ENCODE results near the gene GOLGA8M.
"Not testable (repeated sequence)": the region's sequence is repeated elsewhere in the genome, so short reads cannot be mapped to it uniquely, and the experiment has no call there.

Gene GOLGA8M

DNA sequence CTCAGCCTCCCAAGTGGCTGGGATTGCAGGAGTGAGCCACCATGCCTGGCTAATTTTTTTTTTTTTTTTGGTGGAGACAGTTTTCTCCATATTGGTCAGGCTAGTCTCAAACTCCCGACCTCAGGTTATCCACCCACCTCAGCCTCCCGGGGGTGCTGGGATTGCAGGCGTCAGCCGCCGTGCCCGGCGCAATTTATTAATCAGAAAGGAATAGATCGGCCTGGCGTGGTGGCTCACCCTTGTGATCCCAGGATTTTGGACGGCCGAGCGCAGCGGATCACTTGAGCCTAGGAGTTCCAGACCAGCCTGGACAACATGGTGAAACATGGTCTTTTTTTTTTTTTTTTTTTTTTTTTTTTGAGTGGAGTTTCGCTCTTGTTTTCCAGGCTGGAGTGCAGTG, 13.3 kb upstream of the GOLGA8M start:
- Histone ChIP-seq H3K4me1 (ENCODE audit: control insufficient read depth in 1 of 2, insufficient read depth in 2 of 2, low read length in 2 of 2) (no peaks in the 10 kb centered on the region), H2BK5ac (ENCODE audit: low read depth, low read length, poor library complexity) (no peak overlapping the region), H3K4ac (ENCODE audit: low read depth, low read length) (no peak overlapping the region), H3K23ac (ENCODE audit: low read length) (no peak overlapping the region), H3K9ac (ENCODE audit: low read length) (no peak overlapping the region), H2AK5ac (ENCODE audit: low read length) (no peak overlapping the region), H3K27ac (ENCODE audit: low read depth, low read length) (no peak overlapping the region), H2BK12ac (ENCODE audit: low read length) (no peak overlapping the region), H3K14ac (ENCODE audit: low read length) (no peak overlapping the region), H3K79me2 (ENCODE audit: control insufficient read depth, insufficient read depth, low read length, poor library complexity) (no peaks in the 10 kb centered on the region), H4K8ac (ENCODE audit: low read depth, low read length) (no peak overlapping the region), H4K91ac (ENCODE audit: low read depth, low read length) (no peak overlapping the region), H3K36me3 (ENCODE audit: control insufficient read depth in 1 of 2, insufficient read depth in 2 of 2, low read length in 2 of 2) (no peaks in the 10 kb centered on the region), H2BK120ac (ENCODE audit: insufficient read depth, low read length, poor library complexity) (no peak overlapping the region), H4K12ac (ENCODE audit: low read depth, low read length) (no peak overlapping the region), H3K27me3 (ENCODE audit: insufficient read depth, low read length) (no peaks in the 10 kb centered on the region), H3K79me1 (ENCODE audit: low read length) (no peaks in the 10 kb centered on the region), H2AFZ (ENCODE audit: insufficient read depth, low read length, poor library complexity) (no peak overlapping the region), H3K4me3 (ENCODE audit: low read depth, low read length) (no peak overlapping the region), H3K18ac (ENCODE audit: low read length) (no peak overlapping the region), H3K4me2 (ENCODE audit: low read length) (no peak overlapping the region), H3K9me3 (ENCODE audit: insufficient read depth, low read depth, low read length) (no peaks in the 10 kb centered on the region)
- no peak for DNase-seq
- WGBS (ENCODE audit: extremely low coverage, insufficient coverage, insufficient read length), result no CpG with 5 or more reads among the region's 14 CpGs

- H2BK5ac ChIP-seq (ENCODE audit: low read depth, low read length, poor library complexity); H3K9me3 ChIP-seq (ENCODE audit: insufficient read depth, low read depth, low read length); H3K79me1 ChIP-seq (ENCODE audit: low read length); H3K23ac ChIP-seq (ENCODE audit: low read length); H4K91ac ChIP-seq (ENCODE audit: low read depth, low read length); H3K18ac ChIP-seq (ENCODE audit: low read length); H3K4ac ChIP-seq (ENCODE audit: low read depth, low read length); H3K79me2 ChIP-seq (ENCODE audit: control insufficient read depth, insufficient read depth, low read length, poor library complexity); H3K27me3 ChIP-seq (ENCODE audit: insufficient read depth, low read length); DNase-seq; H3K4me3 ChIP-seq (ENCODE audit: low read depth, low read length); H3K4me1 ChIP-seq (ENCODE audit: control insufficient read depth in 1 of 2, insufficient read depth in 2 of 2, low read length in 2 of 2); H3K9ac ChIP-seq (ENCODE audit: low read length); H2AK5ac ChIP-seq (ENCODE audit: low read length); H3K27ac ChIP-seq (ENCODE audit: low read depth, low read length); H2BK12ac ChIP-seq (ENCODE audit: low read length); H3K14ac ChIP-seq (ENCODE audit: low read length); H3K4me2 ChIP-seq (ENCODE audit: low read length); H2BK120ac ChIP-seq (ENCODE audit: insufficient read depth, low read length, poor library complexity); H3K36me3 ChIP-seq (ENCODE audit: control insufficient read depth in 1 of 2, insufficient read depth in 2 of 2, low read length in 2 of 2); H4K12ac ChIP-seq (ENCODE audit: low read depth, low read length); H4K8ac ChIP-seq (ENCODE audit: low read depth, low read length); H2AFZ ChIP-seq (ENCODE audit: insufficient read depth, low read length, poor library complexity): not testable (repeated sequence)
- no CpG with 5 or more reads among the region's 5 CpGs for WGBS (ENCODE audit: extremely low coverage, insufficient coverage, insufficient read length)
Measured at GRCh38 chr15:28723986-28724385, 11.8 kb upstream of the GOLGA8M start.

DNA sequence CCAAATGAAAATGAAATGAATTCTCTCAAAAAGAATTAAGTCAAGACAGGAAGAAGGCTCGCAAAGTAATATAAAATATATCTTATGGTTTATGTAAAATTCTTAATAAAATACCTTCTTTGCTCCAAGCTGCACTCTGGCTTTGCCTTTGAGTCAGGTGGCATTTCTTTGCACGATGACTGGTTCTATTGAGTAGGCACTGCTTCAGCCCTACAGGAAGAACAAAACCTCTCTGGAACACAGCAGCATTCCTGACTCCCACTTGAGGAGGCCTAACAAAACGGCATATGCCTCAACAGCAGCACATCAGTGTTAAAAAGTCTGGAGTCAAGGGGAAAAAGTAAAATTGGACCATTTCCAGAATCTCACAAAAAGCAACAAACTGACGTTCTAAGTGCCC, 7.4 kb upstream of the GOLGA8M start:
- H2AK5ac ChIP-seq (ENCODE audit: low read length); H2BK120ac ChIP-seq (ENCODE audit: insufficient read depth, low read length, poor library complexity); H3K23ac ChIP-seq (ENCODE audit: low read length); H3K4me3 ChIP-seq (ENCODE audit: low read depth, low read length); H4K8ac ChIP-seq (ENCODE audit: low read depth, low read length); H2BK12ac ChIP-seq (ENCODE audit: low read length); H3K27me3 ChIP-seq (ENCODE audit: insufficient read depth, low read length); H3K9me3 ChIP-seq (ENCODE audit: insufficient read depth, low read depth, low read length); H4K91ac ChIP-seq (ENCODE audit: low read depth, low read length); H4K12ac ChIP-seq (ENCODE audit: low read depth, low read length); H3K36me3 ChIP-seq (ENCODE audit: control insufficient read depth in 1 of 2, insufficient read depth in 2 of 2, low read length in 2 of 2); H2BK5ac ChIP-seq (ENCODE audit: low read depth, low read length, poor library complexity); H3K27ac ChIP-seq (ENCODE audit: low read depth, low read length); H2AFZ ChIP-seq (ENCODE audit: insufficient read depth, low read length, poor library complexity); H3K4me1 ChIP-seq (ENCODE audit: control insufficient read depth in 1 of 2, insufficient read depth in 2 of 2, low read length in 2 of 2); H3K9ac ChIP-seq (ENCODE audit: low read length); H3K79me2 ChIP-seq (ENCODE audit: control insufficient read depth, insufficient read depth, low read length, poor library complexity); DNase-seq; H3K18ac ChIP-seq (ENCODE audit: low read length); H3K4ac ChIP-seq (ENCODE audit: low read depth, low read length); H3K79me1 ChIP-seq (ENCODE audit: low read length); H3K14ac ChIP-seq (ENCODE audit: low read length); H3K4me2 ChIP-seq (ENCODE audit: low read length): not testable (repeated sequence)
- no CpG with 5 or more reads among the region's 4 CpGs for WGBS (ENCODE audit: extremely low coverage, insufficient coverage, insufficient read length)

DNA sequence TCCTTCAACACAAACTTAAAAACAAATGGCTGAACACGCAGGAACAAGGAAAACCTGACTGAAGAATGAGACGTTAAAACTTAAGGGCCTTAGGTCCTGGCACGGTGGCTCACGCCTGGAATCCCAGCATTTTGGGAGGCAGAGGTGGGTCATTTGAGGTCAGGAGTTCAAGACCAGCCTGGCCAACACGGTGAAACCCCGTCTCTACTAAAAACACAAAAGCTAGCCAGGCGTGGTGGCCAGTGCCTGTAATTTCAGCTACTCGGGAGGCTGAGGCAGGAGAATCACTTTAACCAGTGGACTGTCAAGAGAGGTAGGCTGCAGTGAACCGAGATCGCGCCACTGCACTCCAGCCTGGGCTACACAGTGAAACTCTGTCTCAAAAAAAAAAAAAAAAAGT, 6.4 kb upstream of the GOLGA8M start:
- no CpG with 5 or more reads among the region's 11 CpGs for WGBS (ENCODE audit: extremely low coverage, insufficient coverage, insufficient read length)
- H3K14ac ChIP-seq (ENCODE audit: low read length); H4K12ac ChIP-seq (ENCODE audit: low read depth, low read length); H3K79me1 ChIP-seq (ENCODE audit: low read length); H2AK5ac ChIP-seq (ENCODE audit: low read length); H3K79me2 ChIP-seq (ENCODE audit: control insufficient read depth, insufficient read depth, low read length, poor library complexity); H4K91ac ChIP-seq (ENCODE audit: low read depth, low read length); H4K8ac ChIP-seq (ENCODE audit: low read depth, low read length); H3K27ac ChIP-seq (ENCODE audit: low read depth, low read length); H3K4ac ChIP-seq (ENCODE audit: low read depth, low read length); H3K9ac ChIP-seq (ENCODE audit: low read length); H2BK12ac ChIP-seq (ENCODE audit: low read length); H3K9me3 ChIP-seq (ENCODE audit: insufficient read depth, low read depth, low read length); H3K18ac ChIP-seq (ENCODE audit: low read length); H3K36me3 ChIP-seq (ENCODE audit: control insufficient read depth in 1 of 2, insufficient read depth in 2 of 2, low read length in 2 of 2); H3K4me1 ChIP-seq (ENCODE audit: control insufficient read depth in 1 of 2, insufficient read depth in 2 of 2, low read length in 2 of 2); H3K4me3 ChIP-seq (ENCODE audit: low read depth, low read length); H2BK120ac ChIP-seq (ENCODE audit: insufficient read depth, low read length, poor library complexity); DNase-seq; H2BK5ac ChIP-seq (ENCODE audit: low read depth, low read length, poor library complexity); H3K27me3 ChIP-seq (ENCODE audit: insufficient read depth, low read length); H3K23ac ChIP-seq (ENCODE audit: low read length); H3K4me2 ChIP-seq (ENCODE audit: low read length); H2AFZ ChIP-seq (ENCODE audit: insufficient read depth, low read length, poor library complexity): not testable (repeated sequence)

Measured in trophoblast cell (in vitro differentiated cells and primary cell).